ENCODE measurements around the gene MAPK4.

MAPK4 gene

GRCh38 chr18:50627594-50628532, 68.0 kb downstream of the MAPK4 start:
- no peak for DNase-seq (ENCODE audit: extremely low read depth, low read depth)
- TF ChIP-seq CTCF (IDR thresholded peaks at IDR 0.05; ENCODE audit: low read depth, low read length), result no peak

- DNase-seq (ENCODE audit: extremely low read depth, low read depth), result no peak
- no peak for TF ChIP-seq CTCF (IDR thresholded peaks at IDR 0.05; ENCODE audit: low read depth, low read length)
Measured at GRCh38 chr18:50628533-50628905, 68.6 kb downstream of the MAPK4 start.

GRCh38 chr18:50629148-50629631, 69.3 kb downstream of the MAPK4 start:
- no peak for DNase-seq (ENCODE audit: extremely low read depth, low read depth)
- no peak for TF ChIP-seq CTCF (IDR thresholded peaks at IDR 0.05; ENCODE audit: low read depth, low read length)

GRCh38 chr18:50630895-50631294, 71.0 kb downstream of the MAPK4 start:
- TF ChIP-seq CTCF (IDR thresholded peaks at IDR 0.05; ENCODE audit: low read depth, low read length), result no peak
- DNase-seq (ENCODE audit: extremely low read depth, low read depth), result no peak

GRCh38 chr18:50632895-50633515, 73.1 kb downstream of the MAPK4 start:
- no peak for TF ChIP-seq CTCF (IDR thresholded peaks at IDR 0.05; ENCODE audit: low read depth, low read length)
- DNase-seq (ENCODE audit: extremely low read depth, low read depth), result no peak

- no peak for TF ChIP-seq CTCF (IDR thresholded peaks at IDR 0.05; ENCODE audit: low read depth, low read length)
- DNase-seq (ENCODE audit: extremely low read depth, low read depth), result no peak
Measured at GRCh38 chr18:50633992-50634391, 74.1 kb downstream of the MAPK4 start.
